ENCODE results near the gene DNAH6.

Gene DNAH6

DNA sequence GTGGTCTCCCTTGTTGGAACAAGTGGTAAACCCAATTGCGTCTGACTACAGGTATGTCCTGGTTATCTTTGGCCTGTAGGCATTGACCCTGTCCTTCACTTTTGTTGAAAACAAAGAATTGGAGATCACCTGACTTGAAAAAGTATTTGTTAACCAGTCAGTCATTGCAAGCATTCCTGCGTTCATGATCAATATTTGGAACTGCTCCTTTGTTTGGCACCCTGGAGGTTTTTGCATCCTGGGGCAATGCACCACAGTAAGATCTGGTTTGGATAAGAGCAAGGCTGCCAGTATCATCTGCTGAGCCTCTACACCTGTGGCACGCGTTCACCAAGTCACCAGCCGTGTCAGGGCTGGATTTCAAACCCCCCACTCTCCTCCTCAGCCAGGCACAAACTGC, 115.7 kb downstream of the DNAH6 start:
- DNase-seq (ENCODE audit: low read depth), result no peak

- DNase-seq (ENCODE audit: low read depth), result no peak
Observed at GRCh38 chr2:84636080-84636971, 120.0 kb downstream of the DNAH6 start.

- DNase-seq (ENCODE audit: low read depth), result no peak
Observed at GRCh38 chr2:84639751-84640150, 123.5 kb downstream of the DNAH6 start.

GRCh38 chr2:84640411-84640810, 124.1 kb downstream of the DNAH6 start:
- DNase-seq (ENCODE audit: low read depth), result no peak

- DNase-seq (ENCODE audit: low read depth), result no peak
Observed at GRCh38 chr2:84641021-84641420, 124.7 kb downstream of the DNAH6 start.

- no peak for DNase-seq (ENCODE audit: low read depth)
Observed at GRCh38 chr2:84643991-84644390, 127.7 kb downstream of the DNAH6 start.

DNA sequence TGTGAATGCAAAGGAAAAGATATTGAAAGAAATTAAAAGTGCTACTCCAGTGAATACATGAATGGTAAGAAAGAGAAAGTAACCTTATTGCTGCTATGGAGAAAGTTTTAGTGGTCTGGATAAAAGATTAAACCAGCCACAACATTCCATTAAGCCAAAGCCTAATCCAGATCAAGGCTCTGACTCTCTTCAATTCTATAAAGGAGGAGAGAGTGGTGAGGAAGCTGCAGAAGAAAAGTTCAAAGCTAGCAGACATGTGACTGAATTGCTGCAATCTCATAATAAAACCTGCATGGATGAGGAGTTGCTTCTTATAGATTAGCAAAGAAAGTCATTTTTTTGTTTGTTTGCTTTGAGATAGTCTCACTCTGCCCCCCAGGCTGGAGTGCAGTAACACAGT, 130.2 kb downstream of the DNAH6 start:
- DNase-seq (ENCODE audit: low read depth), result no peak

DNA sequence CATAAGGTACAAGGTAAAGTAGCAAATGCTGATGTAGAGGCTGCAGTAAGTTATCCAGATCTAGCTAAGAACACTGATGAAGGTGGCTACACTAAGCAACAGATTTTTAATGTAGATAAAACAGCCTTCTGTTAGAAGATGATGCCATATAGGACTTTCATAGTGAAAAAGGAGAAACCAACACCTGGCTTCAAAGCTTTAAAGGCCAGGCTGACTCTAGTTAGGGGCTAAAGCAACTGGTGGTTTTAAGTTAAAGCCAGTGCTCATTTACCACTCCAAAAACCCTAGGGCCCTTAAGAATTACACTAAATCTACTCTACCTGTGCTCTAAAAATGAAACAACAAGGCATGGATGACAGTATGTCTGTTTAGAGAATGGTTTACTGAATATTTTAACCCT, 131.0 kb downstream of the DNAH6 start:
- no peak for DNase-seq (ENCODE audit: low read depth)

DNA sequence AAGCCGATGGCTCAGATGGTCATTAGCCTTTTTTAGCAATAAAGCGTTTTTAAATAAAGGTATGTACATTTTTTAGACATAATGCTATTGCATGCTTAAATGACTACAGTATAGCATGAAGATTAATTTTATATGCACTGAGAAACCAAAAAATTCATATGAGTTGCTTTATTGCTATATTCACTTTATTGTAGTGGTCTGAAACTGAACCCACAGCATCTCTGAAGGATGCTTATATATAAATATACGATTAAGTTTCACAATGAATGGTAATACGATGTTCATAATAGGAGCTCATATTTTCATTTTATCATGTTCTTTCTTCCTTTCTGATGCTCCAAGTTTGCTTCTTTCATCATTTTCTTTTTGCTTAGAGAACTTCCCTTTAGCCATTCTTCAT, 132.8 kb downstream of the DNAH6 start:
- DNase-seq (ENCODE audit: low read depth), result no peak

GRCh38 chr2:84649487-84650142, 133.3 kb downstream of the DNAH6 start:
- no peak for DNase-seq (ENCODE audit: low read depth)

DNA sequence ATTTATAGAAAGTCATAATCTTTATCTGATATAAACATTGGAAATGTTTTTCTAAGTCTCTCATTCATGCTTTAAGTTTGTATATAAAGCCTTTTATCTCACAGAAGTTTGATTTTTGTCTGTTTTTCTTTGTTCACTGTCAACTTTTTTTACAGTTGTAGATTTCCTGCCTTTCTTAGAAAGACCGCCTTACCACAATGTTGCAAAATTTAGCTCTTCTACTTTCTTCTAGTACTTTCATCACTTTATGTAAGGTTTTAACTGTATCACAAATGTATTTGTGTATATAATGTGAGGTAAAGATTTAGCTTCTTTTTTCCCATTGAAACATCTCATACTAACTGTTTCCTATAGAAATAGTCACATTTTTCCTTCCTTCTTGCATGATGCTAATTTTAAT, 136.1 kb downstream of the DNAH6 start:
- no peak for DNase-seq (ENCODE audit: low read depth)

- no peak for DNase-seq (ENCODE audit: low read depth)
Observed at GRCh38 chr2:84653302-84653701, 137.0 kb downstream of the DNAH6 start.

DNA sequence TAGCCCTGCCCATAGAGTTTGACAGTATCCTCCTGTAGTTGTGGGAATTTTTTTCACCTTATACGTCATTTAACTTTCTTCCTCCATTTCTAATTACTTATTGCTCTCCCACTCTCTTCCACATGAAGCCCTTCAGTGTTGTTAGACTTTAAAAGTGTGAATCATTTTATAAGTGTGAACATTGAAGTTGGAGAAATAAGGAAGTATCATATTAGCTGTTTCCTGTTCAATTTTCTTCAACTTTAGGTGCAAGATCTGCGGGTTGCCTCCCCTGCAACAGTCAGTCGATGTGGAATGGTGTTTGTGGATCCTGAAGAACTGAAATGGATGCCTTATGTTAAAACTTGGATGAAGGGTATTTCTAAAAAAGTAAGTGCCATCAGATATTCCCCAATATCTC, 138.1 kb downstream of the DNAH6 start:
- no peak for DNase-seq (ENCODE audit: low read depth)

DNA sequence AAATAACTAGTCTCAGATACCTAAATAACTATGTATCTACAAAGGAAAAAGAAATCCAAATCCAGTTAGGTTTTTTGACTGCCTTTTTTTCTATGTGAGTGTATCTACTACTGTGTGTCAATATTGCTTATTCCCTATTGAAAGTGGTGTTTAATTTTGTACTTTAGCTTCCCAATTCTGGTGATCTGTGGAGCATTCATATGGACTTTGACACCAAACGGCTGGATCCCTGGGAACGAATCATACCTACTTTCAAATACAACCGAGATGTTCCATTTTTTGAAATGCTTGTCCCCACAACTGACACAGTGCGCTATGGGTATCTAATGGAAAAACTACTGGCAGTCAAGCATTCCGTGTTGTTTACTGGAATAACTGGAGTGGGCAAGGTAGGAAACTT, 152.8 kb downstream of the DNAH6 start:
- DNase-seq (ENCODE audit: low read depth), result no peak

GRCh38 chr2:84674099-84674498, 157.8 kb downstream of the DNAH6 start:
- no peak for DNase-seq (ENCODE audit: low read depth)

GRCh38 chr2:84674586-84674985, 158.3 kb downstream of the DNAH6 start:
- no peak for DNase-seq (ENCODE audit: low read depth)

- DNase-seq (ENCODE audit: low read depth), result peak; percentile 76
Observed at GRCh38 chr2:84676295-84676694, 160.0 kb downstream of the DNAH6 start.

GRCh38 chr2:84678214-84678613, 161.9 kb downstream of the DNAH6 start:
- DNase-seq (ENCODE audit: low read depth), result no peak

DNA sequence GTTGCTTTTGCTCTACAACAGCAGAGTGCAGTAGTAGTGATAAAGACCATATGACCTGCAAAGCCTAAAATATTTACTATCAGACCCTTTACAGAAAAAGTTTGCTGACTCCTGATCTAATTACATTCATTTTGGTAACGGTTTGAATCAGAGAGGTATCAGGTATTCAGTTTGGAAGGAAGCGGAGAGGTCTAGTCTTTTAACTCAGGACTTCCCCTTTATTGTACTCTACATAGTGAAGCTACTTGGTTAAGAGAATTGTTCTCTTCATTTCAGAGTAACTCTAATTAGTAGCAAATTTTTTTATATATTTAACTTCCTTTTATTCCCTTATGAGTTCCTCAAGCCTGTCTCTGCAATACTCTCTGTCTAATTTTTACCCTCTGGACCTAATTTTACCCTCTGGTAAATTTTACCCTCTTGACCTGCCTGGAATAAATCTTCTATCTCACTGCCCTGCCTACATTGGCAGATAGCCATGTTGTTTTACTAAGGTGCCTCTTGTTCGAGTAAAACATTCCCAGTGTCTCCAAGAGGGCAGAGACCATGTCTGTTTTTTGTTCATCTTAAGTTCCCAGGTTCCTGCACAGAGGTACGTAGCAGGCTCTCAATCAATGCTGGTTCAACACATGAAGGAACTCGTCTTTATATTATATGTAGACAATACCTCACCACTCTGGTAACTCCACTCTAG, 170.6 kb downstream of the DNAH6 start:
- no peak for DNase-seq (ENCODE audit: low read depth)

GRCh38 chr2:84687498-84688149, 171.3 kb downstream of the DNAH6 start:
- DNase-seq (ENCODE audit: low read depth), result no peak

- DNase-seq (ENCODE audit: low read depth), result no peak
Observed at GRCh38 chr2:84690225-84690624, 173.9 kb downstream of the DNAH6 start.

- no peak for DNase-seq (ENCODE audit: low read depth)
Observed at GRCh38 chr2:84694088-84694622, 177.9 kb downstream of the DNAH6 start.

Data from GM04504 (cell line).